HepG2 (cell line): ENCODE results near the gene DHX8. TPM values are rescaled to one million over a fixed set of nuclear protein-coding genes. Genes with fewer than 3 reads are reported as not detected.

ENCODE experiments used
- ARNT2 ChIP-seq: sonication (generic); formaldehyde crosslinking; IDR thresholded peaks from 2 replicates; pipeline ENCODE4 v1.8.0; 2022; ENCODE audit warnings: mild to moderate bottlenecking, low read depth, missing genetic modification reagents, moderate library complexity
- DNMT3B ChIP-seq: conservative IDR thresholded peaks from 2 replicates; pipeline ENCODE4 v1.6.1; 2016; ENCODE audit warnings: missing biosample characterization, control low read depth
- EED ChIP-seq: sonication (generic); formaldehyde crosslinking; IDR thresholded peaks from 2 replicates; pipeline ENCODE4 v1.5.0; 2020; ENCODE audit warnings: mild to moderate bottlenecking, missing genetic modification reagents
- GATA4 ChIP-seq: sonication (generic); IDR thresholded peaks from 2 replicates; pipeline ENCODE4 v1.6.1; 2016; ENCODE audit warnings: antibody characterized with exemption, low read depth, borderline replicate concordance
- GZF1 ChIP-seq: sonication (generic); formaldehyde crosslinking; IDR thresholded peaks from 2 replicates; pipeline ENCODE4 v1.5.1; 2020; ENCODE audit warnings: mild to moderate bottlenecking, missing genetic modification reagents
- PAF1 ChIP-seq: IDR thresholded peaks from 2 replicates; pipeline ENCODE4 v1.6.1; 2016; ENCODE audit warnings: missing genetic modification reagents, missing compliant biosample characterization
- RFXANK ChIP-seq: IDR thresholded peaks from 2 replicates; pipeline ENCODE4 v1.6.1; 2016
- SAP130 ChIP-seq: IDR thresholded peaks from 2 replicates; pipeline ENCODE4 v1.6.1; 2016; ENCODE audit warnings: low read depth
- ZFP36L1 ChIP-seq: sonication (generic); formaldehyde crosslinking; IDR thresholded peaks from 2 replicates; pipeline ENCODE4 v1.8.0; 2022; ENCODE audit warnings: mild to moderate bottlenecking, missing genetic modification reagents, moderate library complexity
- ZIK1 ChIP-seq: sonication (generic); formaldehyde crosslinking; IDR thresholded peaks from 2 replicates; pipeline ENCODE4 v1.5.0; 2020; ENCODE audit warnings: mild to moderate bottlenecking, low read depth, missing genetic modification reagents, borderline replicate concordance
- ZNF136 ChIP-seq: sonication (generic); formaldehyde crosslinking; IDR thresholded peaks from 2 replicates; pipeline ENCODE4 v1.8.1; 2022; ENCODE audit warnings: low read depth, mild to moderate bottlenecking, moderate library complexity, missing genetic modification reagents
- ZNF337 ChIP-seq: sonication (generic); formaldehyde crosslinking; IDR thresholded peaks from 2 replicates; pipeline ENCODE4 v1.5.1; 2020; ENCODE audit warnings: missing genetic modification reagents, low read depth, mild to moderate bottlenecking, borderline replicate concordance
- ZNF446 ChIP-seq: sonication (generic); formaldehyde crosslinking; IDR thresholded peaks from 2 replicates; pipeline ENCODE4 v1.5.0; 2020; ENCODE audit warnings: mild to moderate bottlenecking, missing genetic modification reagents
- ZNF564 ChIP-seq: sonication (generic); formaldehyde crosslinking; IDR thresholded peaks from 2 replicates; pipeline ENCODE4 v1.8.1; 2023; ENCODE audit warnings: mild to moderate bottlenecking, missing genetic modification reagents
- ZNF749 ChIP-seq: sonication (generic); formaldehyde crosslinking; IDR thresholded peaks from 2 replicates; pipeline ENCODE4 v1.8.0; 2022; ENCODE audit warnings: mild to moderate bottlenecking, missing genetic modification reagents, moderate library complexity, borderline replicate concordance
- ZNF773 ChIP-seq: sonication (generic); formaldehyde crosslinking; IDR thresholded peaks from 2 replicates; pipeline ENCODE4 v1.4.0; 2020; ENCODE audit warnings: missing genetic modification reagents, borderline replicate concordance
- polyA plus RNA-seq, 8 experiments: library from polyadenylated mRNA; depleted of rRNA in 3 of 8; stranded (reverse) in 7 of 8; unstranded in 1 of 8; fragments of >200 nt; fragmentation: Illumina TruSeq in 4 of 8; extraction: Trizol in 4 of 8; gene quantifications; 2 replicates each; pipeline versions ENCODE4 v1.2.1 to v1.2.3, GENCODE V29; 2011 to 2016; ENCODE audit warnings: low read depth in 4 of 8, missing spikeins in 1 of 8, mixed read lengths in 1 of 8; ENCODE audit not compliant: insufficient read depth in 1 of 8
- total RNA-seq, 5 experiments: library from RNA; depleted of rRNA; stranded (reverse); fragments of >200 nt; fragmentation: Illumina TruSeq; extraction: Trizol; gene quantifications; 2 replicates each; pipeline ENCODE4 v1.2.3, GENCODE V29; 2016; ENCODE audit warnings: low read depth in 1 of 5
- TF ChIP-seq, protein P1 (sequence below): sonication (generic); formaldehyde crosslinking; IDR thresholded peaks from 2 replicates; pipeline ENCODE4 v1.4.0; 2020; ENCODE audit warnings: missing genetic modification reagents, borderline replicate concordance
- TF ChIP-seq, protein P2 (sequence below): sonication (generic); formaldehyde crosslinking; IDR thresholded peaks from 2 replicates; pipeline ENCODE4 v1.4.0; 2020; ENCODE audit warnings: mild to moderate bottlenecking, low read depth, missing genetic modification reagents
- TF ChIP-seq, protein P3 (sequence below): sonication (generic); formaldehyde crosslinking; IDR thresholded peaks from 2 replicates; pipeline ENCODE4 v1.4.0; 2020; ENCODE audit warnings: mild to moderate bottlenecking, missing genetic modification reagents, borderline replicate concordance
- TF ChIP-seq, protein P4 (sequence below): sonication (generic); formaldehyde crosslinking; IDR thresholded peaks from 2 replicates; pipeline ENCODE4 v1.5.0; 2020; ENCODE audit warnings: mild to moderate bottlenecking, missing genetic modification reagents
- TF ChIP-seq, protein P5 (sequence below): sonication (generic); formaldehyde crosslinking; conservative IDR thresholded peaks from 2 replicates; pipeline ENCODE4 v1.8.0; 2022; ENCODE audit warnings: low read depth, missing genetic modification reagents

The DHX8 gene
- total and polyA plus RNA-seq, 2 of the 13 experiments (the other 11 are each of a cell fraction or from before 2014, with no cell fraction given), result 24.8 to 48.9 TPM

DNA sequence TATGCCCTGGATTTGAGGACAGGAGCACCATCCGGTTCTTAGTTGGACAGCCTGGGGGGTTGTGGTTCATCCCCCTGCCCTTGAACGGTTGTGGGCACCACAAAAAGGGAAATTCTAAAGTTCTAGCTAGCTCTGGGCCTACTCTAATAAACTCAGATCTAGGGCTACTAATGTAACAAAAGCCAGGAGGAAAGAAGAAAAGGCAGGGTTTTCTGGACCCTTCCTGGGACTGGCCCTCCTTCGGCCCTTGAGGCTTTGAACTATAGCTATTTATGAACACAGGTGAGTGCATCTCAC lies 47.3 kb downstream of the DHX8 start (continued):
- TF ChIP-seq, protein P1, sequence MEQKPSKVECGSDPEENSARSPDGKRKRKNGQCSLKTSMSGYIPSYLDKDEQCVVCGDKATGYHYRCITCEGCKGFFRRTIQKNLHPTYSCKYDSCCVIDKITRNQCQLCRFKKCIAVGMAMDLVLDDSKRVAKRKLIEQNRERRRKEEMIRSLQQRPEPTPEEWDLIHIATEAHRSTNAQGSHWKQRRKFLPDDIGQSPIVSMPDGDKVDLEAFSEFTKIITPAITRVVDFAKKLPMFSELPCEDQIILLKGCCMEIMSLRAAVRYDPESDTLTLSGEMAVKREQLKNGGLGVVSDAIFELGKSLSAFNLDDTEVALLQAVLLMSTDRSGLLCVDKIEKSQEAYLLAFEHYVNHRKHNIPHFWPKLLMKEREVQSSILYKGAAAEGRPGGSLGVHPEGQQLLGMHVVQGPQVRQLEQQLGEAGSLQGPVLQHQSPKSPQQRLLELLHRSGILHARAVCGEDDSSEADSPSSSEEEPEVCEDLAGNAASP, result no peak
- TF ChIP-seq ZFP36L1 (CRISPR knock-in tag) (no peak), DNMT3B (no peak), EED (no peak), ZNF446 (CRISPR knock-in tag) (no peak), SAP130 (CRISPR knock-in tag) (peak; percentile 3), ARNT2 (CRISPR knock-in tag) (no peak), GZF1 (CRISPR knock-in tag) (no peak), ZNF749 (CRISPR knock-in tag) (no peak), ZNF564 (CRISPR knock-in tag) (no peak), ZNF136 (CRISPR knock-in tag) (no peak), ZNF337 (CRISPR knock-in tag) (no peak), PAF1 (CRISPR knock-in tag) (no peak), ZNF773 (no peak), ZIK1 (CRISPR knock-in tag) (no peak), RFXANK (CRISPR knock-in tag) (no peak), GATA4 (no peak)
- TF ChIP-seq, protein P2, sequence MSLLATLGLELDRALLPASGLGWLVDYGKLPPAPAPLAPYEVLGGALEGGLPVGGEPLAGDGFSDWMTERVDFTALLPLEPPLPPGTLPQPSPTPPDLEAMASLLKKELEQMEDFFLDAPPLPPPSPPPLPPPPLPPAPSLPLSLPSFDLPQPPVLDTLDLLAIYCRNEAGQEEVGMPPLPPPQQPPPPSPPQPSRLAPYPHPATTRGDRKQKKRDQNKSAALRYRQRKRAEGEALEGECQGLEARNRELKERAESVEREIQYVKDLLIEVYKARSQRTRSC (CRISPR knock-in tag), result no peak
- TF ChIP-seq, protein P3, sequence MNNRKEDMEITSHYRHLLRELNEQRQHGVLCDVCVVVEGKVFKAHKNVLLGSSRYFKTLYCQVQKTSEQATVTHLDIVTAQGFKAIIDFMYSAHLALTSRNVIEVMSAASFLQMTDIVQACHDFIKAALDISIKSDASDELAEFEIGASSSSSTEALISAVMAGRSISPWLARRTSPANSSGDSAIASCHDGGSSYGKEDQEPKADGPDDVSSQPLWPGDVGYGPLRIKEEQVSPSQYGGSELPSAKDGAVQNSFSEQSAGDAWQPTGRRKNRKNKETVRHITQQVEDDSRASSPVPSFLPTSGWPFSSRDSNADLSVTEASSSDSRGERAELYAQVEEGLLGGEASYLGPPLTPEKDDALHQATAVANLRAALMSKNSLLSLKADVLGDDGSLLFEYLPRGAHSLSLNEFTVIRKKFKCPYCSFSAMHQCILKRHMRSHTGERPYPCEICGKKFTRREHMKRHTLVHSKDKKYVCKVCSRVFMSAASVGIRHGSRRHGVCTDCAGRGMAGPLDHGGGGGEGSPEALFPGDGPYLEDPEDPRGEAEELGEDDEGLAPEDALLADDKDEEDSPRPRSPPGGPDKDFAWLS (CRISPR knock-in tag), result no peak; the same call in 1 of the 2 replicates
- TF ChIP-seq, protein P4, sequence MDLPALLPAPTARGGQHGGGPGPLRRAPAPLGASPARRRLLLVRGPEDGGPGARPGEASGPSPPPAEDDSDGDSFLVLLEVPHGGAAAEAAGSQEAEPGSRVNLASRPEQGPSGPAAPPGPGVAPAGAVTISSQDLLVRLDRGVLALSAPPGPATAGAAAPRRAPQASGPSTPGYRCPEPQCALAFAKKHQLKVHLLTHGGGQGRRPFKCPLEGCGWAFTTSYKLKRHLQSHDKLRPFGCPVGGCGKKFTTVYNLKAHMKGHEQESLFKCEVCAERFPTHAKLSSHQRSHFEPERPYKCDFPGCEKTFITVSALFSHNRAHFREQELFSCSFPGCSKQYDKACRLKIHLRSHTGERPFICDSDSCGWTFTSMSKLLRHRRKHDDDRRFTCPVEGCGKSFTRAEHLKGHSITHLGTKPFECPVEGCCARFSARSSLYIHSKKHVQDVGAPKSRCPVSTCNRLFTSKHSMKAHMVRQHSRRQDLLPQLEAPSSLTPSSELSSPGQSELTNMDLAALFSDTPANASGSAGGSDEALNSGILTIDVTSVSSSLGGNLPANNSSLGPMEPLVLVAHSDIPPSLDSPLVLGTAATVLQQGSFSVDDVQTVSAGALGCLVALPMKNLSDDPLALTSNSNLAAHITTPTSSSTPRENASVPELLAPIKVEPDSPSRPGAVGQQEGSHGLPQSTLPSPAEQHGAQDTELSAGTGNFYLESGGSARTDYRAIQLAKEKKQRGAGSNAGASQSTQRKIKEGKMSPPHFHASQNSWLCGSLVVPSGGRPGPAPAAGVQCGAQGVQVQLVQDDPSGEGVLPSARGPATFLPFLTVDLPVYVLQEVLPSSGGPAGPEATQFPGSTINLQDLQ (CRISPR knock-in tag), result no peak
- TF ChIP-seq, protein P5, sequence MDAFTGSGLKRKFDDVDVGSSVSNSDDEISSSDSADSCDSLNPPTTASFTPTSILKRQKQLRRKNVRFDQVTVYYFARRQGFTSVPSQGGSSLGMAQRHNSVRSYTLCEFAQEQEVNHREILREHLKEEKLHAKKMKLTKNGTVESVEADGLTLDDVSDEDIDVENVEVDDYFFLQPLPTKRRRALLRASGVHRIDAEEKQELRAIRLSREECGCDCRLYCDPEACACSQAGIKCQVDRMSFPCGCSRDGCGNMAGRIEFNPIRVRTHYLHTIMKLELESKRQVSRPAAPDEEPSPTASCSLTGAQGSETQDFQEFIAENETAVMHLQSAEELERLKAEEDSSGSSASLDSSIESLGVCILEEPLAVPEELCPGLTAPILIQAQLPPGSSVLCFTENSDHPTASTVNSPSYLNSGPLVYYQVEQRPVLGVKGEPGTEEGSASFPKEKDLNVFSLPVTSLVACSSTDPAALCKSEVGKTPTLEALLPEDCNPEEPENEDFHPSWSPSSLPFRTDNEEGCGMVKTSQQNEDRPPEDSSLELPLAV (CRISPR knock-in tag), result no peak
